DMS79 (cell line): ENCODE measurements around the gene C1GALT1.
"Not testable (repeated sequence)": the region's sequence is repeated elsewhere in the genome, so short reads cannot be mapped to it uniquely, and the experiment has no call there.

Experiments
- DNase-seq: peaks from one replicate; lab custom pipeline; 2025; lab: John Stamatoyannopoulos, UW

Gene C1GALT1

GRCh38 chr7:7169296-7169695 lies 13.0 kb upstream of the C1GALT1 start:
- no peak for DNase-seq

- DNase-seq, result no peak
Observed at GRCh38 chr7:7173956-7174632, 8.2 kb upstream of the C1GALT1 start.

- DNase-seq, result no peak
Observed at GRCh38 chr7:7175075-7175695, 7.2 kb upstream of the C1GALT1 start.

GRCh38 chr7:7176406-7177043 lies 5.8 kb upstream of the C1GALT1 start:
- DNase-seq, result no peak

- DNase-seq, result no peak
Observed at GRCh38 chr7:7177044-7177517, 5.3 kb upstream of the C1GALT1 start.

- DNase-seq, result no peak
Observed at GRCh38 chr7:7178081-7178480, 4.3 kb upstream of the C1GALT1 start.

- no peak for DNase-seq
Observed at GRCh38 chr7:7178906-7179305, 3.4 kb upstream of the C1GALT1 start.

- DNase-seq, result no peak
Observed at GRCh38 chr7:7180725-7181449, 1.5 kb upstream of the C1GALT1 start.

GRCh38 chr7:7181519-7182155 lies 707 bp upstream of the C1GALT1 start:
- peak; percentile 32 for DNase-seq

GRCh38 chr7:7183061-7183837 lies 905 bp downstream of the C1GALT1 start:
- peak; percentile 16 for DNase-seq

GRCh38 chr7:7183838-7184463 lies 1.6 kb downstream of the C1GALT1 start:
- DNase-seq, result no peak

GRCh38 chr7:7185371-7185989 lies 3.1 kb downstream of the C1GALT1 start:
- DNase-seq, result no peak

- no peak for DNase-seq
Observed at GRCh38 chr7:7188091-7188490, 5.7 kb downstream of the C1GALT1 start.

- no peak for DNase-seq
Observed at GRCh38 chr7:7188742-7189141, 6.4 kb downstream of the C1GALT1 start.

GRCh38 chr7:7190142-7190541 lies 7.8 kb downstream of the C1GALT1 start:
- DNase-seq, result no peak

- DNase-seq, result no peak
Observed at GRCh38 chr7:7191137-7191536, 8.8 kb downstream of the C1GALT1 start.

GRCh38 chr7:7192798-7193788 lies 10.7 kb downstream of the C1GALT1 start:
- not testable (repeated sequence) for DNase-seq

- not testable (repeated sequence) for DNase-seq
Observed at GRCh38 chr7:7199592-7199991, 17.2 kb downstream of the C1GALT1 start.

- not testable (repeated sequence) for DNase-seq
Observed at GRCh38 chr7:7200255-7200654, 17.9 kb downstream of the C1GALT1 start.
